Muscle of back (tissue), 11 donors: ENCODE data around the gene LTBR. TPM values are rescaled to one million over a fixed set of nuclear protein-coding genes. Genes with fewer than 3 reads are reported as not detected.
"Not testable (repeated sequence)": the region's sequence is repeated elsewhere in the genome, so short reads cannot be mapped to it uniquely, and the experiment has no call there.

Source experiments
- DNase-seq, 3 donors: peaks; one replicate each; pipeline versions ENCODE4 v3.0.0 to v3.0.0-alpha.2; 2013
- polyA plus RNA-seq, 10 donors: library from polyadenylated mRNA; unstranded; fragments of 120-200 nt; gene quantifications; one replicate each; pipeline ENCODE4 v1.2.1, GENCODE V29; 2013; ENCODE audit not compliant: insufficient read length in 10 of 10

The LTBR gene
- polyA plus RNA-seq, 10 donors = 28.5 to 44.4 (median 35.7) TPM

DNA sequence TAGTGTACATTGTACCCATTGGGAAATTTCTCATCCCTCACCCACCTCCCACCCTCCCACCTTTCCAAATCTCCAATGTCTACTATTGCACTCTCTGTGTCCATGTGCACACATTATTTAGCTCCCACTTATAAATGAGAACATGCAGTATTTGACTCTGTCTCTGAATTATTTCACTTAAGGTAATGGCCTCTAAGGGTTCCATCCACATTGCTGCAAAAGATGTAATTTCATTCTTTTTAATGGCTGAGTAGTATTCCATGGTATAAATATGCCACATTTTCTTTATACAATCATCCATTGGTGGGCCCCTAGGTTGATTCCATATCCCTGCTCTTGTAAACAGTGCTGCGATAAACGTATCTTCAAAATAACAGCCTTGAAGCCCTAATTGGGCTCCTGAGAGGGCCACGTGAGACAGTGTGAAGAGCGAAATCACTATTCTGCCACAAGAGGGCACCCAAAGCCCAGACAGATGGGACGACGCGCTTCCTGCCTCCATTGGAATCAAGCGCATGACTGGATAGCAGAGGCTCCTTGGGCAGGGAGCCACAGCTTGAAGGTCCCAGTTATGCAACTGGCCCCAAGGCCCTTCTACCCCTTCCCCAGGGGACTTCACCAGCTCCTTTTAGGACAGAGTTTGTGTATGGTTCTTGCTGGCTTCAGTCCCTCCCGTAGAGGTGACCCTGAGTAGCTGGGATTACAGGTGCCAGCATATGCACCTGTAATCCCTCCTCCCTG is 39.5 kb downstream of the LTBR start:
- DNase-seq = peak; percentile 87 to 93 (median 89)

DNA sequence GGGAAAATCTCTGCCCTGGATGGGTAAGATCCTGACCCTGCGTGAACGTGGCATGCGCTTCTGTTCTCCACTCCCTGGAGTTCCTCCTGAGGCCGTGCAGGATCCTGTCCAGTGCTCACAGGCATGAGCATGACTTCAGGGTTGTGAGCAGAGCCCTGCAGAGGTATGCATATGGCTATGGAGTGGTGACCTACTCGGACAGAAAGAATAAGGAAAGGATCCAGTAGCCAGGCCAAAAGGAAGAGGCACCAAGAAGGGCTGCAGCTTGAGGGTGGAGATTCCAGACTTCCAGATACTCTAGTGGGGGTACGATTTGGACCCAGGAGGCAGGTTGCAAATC is 40.0 kb downstream of the LTBR start:
- DNase-seq = no peak

DNA sequence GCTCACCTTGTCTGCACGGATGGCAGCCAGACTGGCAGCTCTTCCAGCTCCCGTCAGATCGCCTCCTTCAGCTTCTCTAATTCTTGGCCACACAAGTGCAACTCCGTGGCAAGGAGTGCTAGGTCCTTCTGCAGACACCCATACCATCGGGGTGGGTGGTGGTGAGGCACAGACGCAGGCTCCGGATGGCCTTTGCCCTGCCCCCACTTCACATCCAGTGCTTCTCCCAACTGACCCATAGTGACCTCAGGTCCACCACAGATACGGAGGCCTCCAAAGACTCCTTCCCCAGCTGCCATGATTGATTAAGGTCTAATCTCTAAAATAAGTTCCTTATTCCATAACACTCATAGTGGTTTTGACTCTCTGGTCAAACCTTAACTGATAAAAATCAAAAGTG is 40.9 kb downstream of the LTBR start:
- no peak for DNase-seq

DNA sequence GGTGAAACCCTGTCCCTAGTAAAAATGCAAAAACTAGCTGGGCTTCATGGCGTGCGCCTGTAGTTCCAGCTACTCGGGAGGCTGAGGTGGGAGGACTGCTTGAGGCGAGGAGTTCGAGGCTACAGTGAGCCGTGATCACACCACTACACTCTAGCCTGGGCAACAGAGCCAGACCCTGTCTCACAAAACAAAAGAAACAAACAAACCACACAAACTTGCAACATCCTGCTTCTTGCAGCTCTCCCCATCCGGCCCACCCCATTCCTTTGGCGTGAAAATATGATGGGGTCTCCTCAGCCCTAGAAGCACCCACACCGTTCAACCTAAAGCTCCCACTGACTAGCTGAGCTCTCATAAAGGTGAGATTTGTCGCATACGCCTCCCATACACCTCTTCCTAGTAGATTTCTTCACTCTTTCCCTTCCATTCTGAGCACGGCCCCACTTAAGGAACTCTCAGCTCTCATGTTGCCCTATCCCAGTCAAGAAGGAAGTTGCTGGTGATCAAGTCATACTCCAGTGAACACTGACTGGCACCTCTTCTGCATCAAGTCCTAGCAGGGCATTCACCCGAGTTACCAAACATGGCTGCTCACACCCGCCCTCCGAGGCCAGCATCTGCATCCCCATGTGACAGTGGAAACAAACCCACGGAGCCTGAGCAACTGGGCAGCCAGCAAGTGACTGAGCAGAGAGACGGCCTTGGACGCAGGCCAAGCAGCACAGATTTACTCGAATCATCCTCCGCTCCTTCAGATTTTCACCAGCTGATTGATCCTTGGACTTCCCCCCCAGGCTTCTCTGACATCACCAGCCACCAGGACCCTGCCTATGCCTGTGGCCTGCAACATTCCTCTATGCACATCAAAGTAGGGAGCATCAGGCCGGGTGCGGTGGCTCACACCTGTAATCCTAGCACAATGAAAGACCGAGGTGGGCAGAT is 41.9 kb downstream of the LTBR start:
- peak in 1 of 3 donors; percentile 16 for DNase-seq

DNA sequence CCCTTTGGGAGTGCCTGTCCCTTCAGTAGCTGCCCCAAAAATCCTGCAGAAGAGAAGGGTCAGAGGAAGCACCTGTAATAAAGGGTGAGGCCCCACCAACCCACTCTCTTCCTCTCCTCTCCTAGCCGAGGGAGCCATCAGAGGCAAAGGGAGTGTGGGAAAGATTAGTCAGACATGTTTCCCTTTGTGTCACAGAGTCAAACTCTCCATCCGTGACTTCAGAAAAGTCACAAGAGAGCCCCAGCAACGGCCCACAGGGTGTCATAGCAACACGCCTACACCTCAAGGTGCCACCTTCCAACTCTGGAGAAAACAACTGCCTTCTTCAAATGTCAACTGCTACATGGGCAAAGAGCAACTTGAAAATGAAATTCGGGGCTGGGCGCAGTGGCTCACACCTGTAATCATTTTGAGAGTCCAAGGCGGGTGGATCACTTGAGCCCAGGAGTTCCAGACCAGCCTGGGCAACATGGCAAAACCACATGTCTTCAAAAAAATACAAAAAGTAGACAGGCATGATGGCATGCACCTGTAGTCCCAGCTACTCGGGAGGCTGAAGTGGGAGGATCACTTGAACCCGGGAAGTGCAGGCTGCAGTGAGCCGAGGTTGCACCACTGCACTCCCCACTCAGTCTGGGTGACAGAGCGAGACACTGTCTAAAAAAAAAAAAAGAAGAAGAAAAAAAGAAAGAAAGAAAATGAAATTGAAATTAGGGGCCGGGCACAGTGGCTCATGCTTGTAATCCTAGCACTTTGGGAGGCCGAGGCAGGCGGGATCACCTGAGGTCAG is 43.1 kb downstream of the LTBR start:
- DNase-seq = no peak

- DNase-seq = not testable (repeated sequence)
These were observed 43.8 kb downstream of the LTBR start for GRCh38 chr12:6427796-6428195.

- DNase-seq = no peak
These were observed 44.4 kb downstream of the LTBR start for GRCh38 chr12:6428326-6428725.

- DNase-seq = peak; percentile 55 to 81 (median 76)
These were observed 46.4 kb downstream of the LTBR start for GRCh38 chr12:6430124-6430989.

- no peak for DNase-seq
These were observed 49.0 kb downstream of the LTBR start for GRCh38 chr12:6432991-6433390.

DNA sequence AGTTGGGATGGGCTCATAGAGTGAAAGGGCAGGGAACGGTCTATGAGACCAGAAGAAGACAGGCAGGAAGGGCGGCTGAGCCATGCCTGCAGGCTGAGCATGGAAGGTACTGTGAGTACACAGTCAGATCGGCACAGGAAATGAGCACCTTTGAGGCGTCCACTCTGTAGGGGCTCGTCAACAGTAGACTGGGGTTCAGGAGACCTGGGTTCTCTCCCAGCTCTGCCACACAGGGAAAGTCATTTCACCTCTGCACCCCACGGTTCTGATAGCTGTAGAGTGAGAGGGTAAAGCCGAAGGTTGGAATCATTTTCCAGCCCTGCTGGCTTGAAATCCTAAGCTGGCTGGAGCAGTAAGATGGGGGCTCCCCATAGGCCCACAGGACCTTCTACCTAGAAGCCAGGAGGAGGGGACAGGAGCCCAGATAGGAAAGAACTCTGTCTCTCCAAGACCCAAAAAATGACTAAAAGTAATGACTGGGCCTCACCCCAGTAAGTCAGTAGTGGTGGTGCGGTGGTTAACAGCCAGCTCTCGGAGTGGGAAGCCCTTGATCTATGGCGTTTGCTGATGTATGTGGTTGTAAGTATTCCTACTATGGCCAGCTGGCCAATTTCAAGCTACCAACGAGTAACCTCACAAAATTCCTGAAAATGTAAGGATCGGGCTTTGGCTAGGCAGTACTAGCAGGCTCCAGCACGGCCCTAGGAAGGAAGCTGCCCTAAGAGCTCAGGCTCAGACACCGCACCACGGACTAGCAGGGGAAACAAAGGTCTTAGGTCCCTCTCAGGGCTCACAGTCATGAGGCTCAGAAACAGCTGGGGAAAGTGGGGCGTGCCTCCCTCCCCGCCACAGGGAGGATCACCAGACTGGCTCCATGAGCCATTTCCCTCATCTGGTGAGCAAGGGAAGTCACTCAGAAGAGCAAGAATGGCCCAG is 50.5 kb downstream of the LTBR start:
- no peak for DNase-seq

GRCh38 chr12:6435961-6436715 is 52.2 kb downstream of the LTBR start:
- DNase-seq = no peak

- no peak for DNase-seq
These were observed 53.6 kb downstream of the LTBR start for GRCh38 chr12:6437586-6437985.

DNA sequence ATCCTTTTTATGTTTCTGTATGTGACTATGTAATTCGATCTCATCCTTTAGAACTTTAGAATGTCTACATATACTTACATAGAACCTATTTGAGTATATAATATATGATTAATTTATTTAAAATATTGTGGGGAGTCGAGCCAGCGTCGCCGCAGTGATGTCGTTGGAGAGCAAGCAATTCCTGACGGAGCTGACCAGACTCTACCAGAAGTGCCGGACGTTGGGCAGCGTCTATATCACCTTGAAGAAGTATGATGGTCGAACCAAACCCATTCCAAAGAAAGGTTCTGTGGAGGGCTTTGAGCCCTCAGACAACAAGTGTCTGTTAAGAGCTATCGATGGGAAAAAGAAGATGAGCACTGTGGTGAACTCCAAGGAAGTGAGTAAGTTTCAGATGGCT is 54.4 kb downstream of the LTBR start:
- no peak for DNase-seq

DNA sequence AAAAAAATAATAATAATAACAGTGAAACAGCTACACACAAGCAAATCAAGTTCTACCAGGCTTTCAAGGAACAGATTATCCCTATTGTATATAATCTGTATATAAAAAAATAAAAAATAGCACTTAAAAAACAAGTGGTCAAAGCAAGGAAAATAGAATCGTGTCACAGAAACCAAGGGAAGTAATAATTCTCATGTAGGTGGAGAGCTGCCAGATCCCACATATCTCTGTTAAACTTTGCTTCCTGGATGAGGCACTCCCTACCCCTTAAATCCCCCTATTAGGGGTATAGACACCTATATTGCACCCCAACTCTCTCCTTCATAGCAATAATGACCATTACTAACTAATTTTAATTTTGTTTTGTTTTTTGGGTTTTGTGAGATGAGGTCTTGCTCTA is 56.4 kb downstream of the LTBR start:
- DNase-seq = no peak

Other genes with a start within 250 kb of the LTBR start
- 100 to 1,000 TPM in 1 of 10 donors, 10 to 100 TPM in 9; 48.6 to 102 (median 70.8) TPM for gene CD9, start 183.8 kb upstream of the LTBR start, polyA plus RNA-seq
- 1 to 10 TPM in 4 of 10 donors, under 1 TPM in 6; 0.10 to 2.5 (median 0.88) TPM for gene PLEKHG6, start 73.5 kb upstream of the LTBR start, polyA plus RNA-seq
- 10 to 100 TPM; 55.2 to 91.6 (median 67.5) TPM for gene TNFRSF1A, start 42.1 kb upstream of the LTBR start, polyA plus RNA-seq
- 1 to 10 TPM in 1 of 10 donors, under 1 TPM in 5, not detected in 4; 0.36 to 1.2 (median 0.40) TPM for gene SCNN1A, start 8.6 kb upstream of the LTBR start, polyA plus RNA-seq
- 1 to 10 TPM in 4 of 10 donors, under 1 TPM in 6; 0.34 to 5.9 (median 0.86) TPM for gene CD27, start 60.8 kb downstream of the LTBR start, polyA plus RNA-seq
- 10 to 100 TPM in 3 of 10 donors, 1 to 10 TPM in 7; 5.4 to 11.6 (median 9.0) TPM for gene TAPBPL, start 67.9 kb downstream of the LTBR start, polyA plus RNA-seq
- 10 to 100 TPM in 4 of 10 donors, 1 to 10 TPM in 6; 6.6 to 18.1 (median 9.0) TPM for gene VAMP1, start 86.5 kb downstream of the LTBR start, polyA plus RNA-seq
- 100 to 1,000 TPM; 117 to 156 (median 137) TPM for gene MRPL51, start 109.1 kb downstream of the LTBR start, polyA plus RNA-seq
- gene NCAPD2, start 109.9 kb downstream of the LTBR start, polyA plus RNA-seq = 10 to 100 TPM; 28.4 to 52.4 (median 37.9) TPM
- gene GAPDH, start 150.4 kb downstream of the LTBR start, polyA plus RNA-seq = 1,000 to 10,000 TPM; 2,765 to 4,884 (median 4,736) TPM
- gene IFFO1, start 171.9 kb downstream of the LTBR start, polyA plus RNA-seq = 10 to 100 TPM; 19.8 to 37.0 (median 30.3) TPM
- 10 to 100 TPM; 18.6 to 26.9 (median 23.8) TPM for gene NOP2, start 184.1 kb downstream of the LTBR start, polyA plus RNA-seq
- gene CHD4, start 223.2 kb downstream of the LTBR start, polyA plus RNA-seq = 100 to 1,000 TPM; 125 to 170 (median 147) TPM